Activated CD4-positive, alpha-beta T cell treated with anti-CD3 and anti-CD28 coated beads, Interleukin-2, amount 10 ng/mL, durations not matched to agents 7 days and 5 days (primary cell): ENCODE measurements around the gene LRRC8A. TPM values are rescaled to one million over a fixed set of nuclear protein-coding genes. Genes with fewer than 3 reads are reported as not detected.

Source experiments
- CTCF ChIA-PET: fragments of 350-600 bp; sonication (Branson Sonifier 250); formaldehyde crosslinking; loops from one replicate; lab custom pipeline; 2021; ENCODE audit warnings: antibody characterized with exemption; lab: Charles Lee
- POLR2A ChIA-PET: fragments of 350-600 bp; sonication (Branson Sonifier 250); formaldehyde crosslinking; loops from one replicate; lab custom pipeline; 2021; ENCODE audit warnings: antibody characterized with exemption; lab: Charles Lee
- DNase-seq: peaks from one replicate; pipeline ENCODE4 v3.0.0-alpha.2; 2020
- H3K27ac Mint-ChIP-seq: one replicate; pipeline ENCODE4 v1.8.0; 2021; ENCODE audit warnings: mild to moderate bottlenecking, moderate library complexity, mixed read lengths
- H3K27me3 Mint-ChIP-seq: one replicate; pipeline ENCODE4 v1.8.0; 2021; ENCODE audit warnings: mixed read lengths
- H3K36me3 Mint-ChIP-seq: one replicate; pipeline ENCODE4 v1.8.0; 2021; ENCODE audit warnings: low read depth, mixed read lengths
- H3K4me1 Mint-ChIP-seq: one replicate; pipeline ENCODE4 v1.8.0; 2021; ENCODE audit warnings: mixed read lengths
- H3K4me3 Mint-ChIP-seq: one replicate; pipeline ENCODE4 v1.8.0; 2021; ENCODE audit warnings: mild to moderate bottlenecking, moderate library complexity, mixed read lengths
- H3K9me3 Mint-ChIP-seq: one replicate; pipeline ENCODE4 v1.8.0; 2021; ENCODE audit warnings: mixed read lengths
- total RNA-seq, 2 experiments: library from RNA; stranded (reverse); gene quantifications; one replicate each; pipeline ENCODE4 v1.2.3, GENCODE V29; 2021

LRRC8A gene
- total RNA-seq, 2 experiments from 2014 or later, result 42.4 to 48.0 TPM

- Mint-ChIP-seq H3K36me3 (peaks cover 42% of the 10 kb centered on the region), H3K27me3 (no peaks in the 10 kb centered on the region), H3K27ac (peak overlapping the region; percentile 94), H3K4me3 (peak overlapping the region; percentile 97), H3K4me1 (peaks cover 65% of the 10 kb centered on the region), H3K9me3 (no peaks in the 10 kb centered on the region)
- ChIA-PET CTCF (interaction anchor here (0.5 to 1.3 kb wide), 2 partner anchors 45 to 82 kb away, joined by 3 to 5 read pairs; no protein-coding TSS in a partner anchor), POLR2A (interaction anchor here (0.9 kb wide), 1 partner anchor 8 kb away, joined by 3 read pairs; no protein-coding TSS in a partner anchor)
- DNase-seq, result peak; percentile 27
Measured at GRCh38 chr9:128882677-128883603, 1.0 kb downstream of the LRRC8A start.

GRCh38 chr9:128884164-128884563 is 2.2 kb downstream of the LRRC8A start:
- no peak for DNase-seq
- peak overlapping the region; percentile 46 for H3K27ac Mint-ChIP-seq
- ChIA-PET CTCF (interaction anchor here (1.0 kb wide), 1 partner anchor 66 kb away, joined by 3 read pairs; the partner anchor contains the start of gene ENDOG), POLR2A (no interaction called here)
- H3K36me3 Mint-ChIP-seq, result peaks cover 54% of the 10 kb centered on the region
- no peaks in the 10 kb centered on the region for H3K9me3 Mint-ChIP-seq
- peaks cover 73% of the 10 kb centered on the region for H3K4me1 Mint-ChIP-seq
- no peaks in the 10 kb centered on the region for H3K27me3 Mint-ChIP-seq
- H3K4me3 Mint-ChIP-seq, result peak overlapping the region; percentile 97

- Mint-ChIP-seq H3K27ac (peak overlapping the region; percentile 66), H3K27me3 (no peaks in the 10 kb centered on the region), H3K36me3 (peaks cover 56% of the 10 kb centered on the region), H3K4me3 (peak overlapping the region; percentile 3), H3K4me1 (peaks cover 62% of the 10 kb centered on the region), H3K9me3 (no peaks in the 10 kb centered on the region)
- ChIA-PET POLR2A (interaction anchor here (0.6 kb wide), 1 partner anchor 17 kb away, joined by 3 read pairs; no protein-coding TSS in a partner anchor), CTCF (interaction anchor here (0.9 kb wide), 1 partner anchor 13 kb away, joined by 3 read pairs; no protein-coding TSS in a partner anchor)
- no peak for DNase-seq
Measured at GRCh38 chr9:128885376-128885775, 3.4 kb downstream of the LRRC8A start.

GRCh38 chr9:128885798-128886197 is 3.9 kb downstream of the LRRC8A start:
- Mint-ChIP-seq H3K4me1 (peaks cover 61% of the 10 kb centered on the region), H3K27ac (peak overlapping the region; percentile 66), H3K36me3 (peaks cover 59% of the 10 kb centered on the region), H3K27me3 (no peaks in the 10 kb centered on the region), H3K4me3 (peak overlapping the region; percentile 3), H3K9me3 (no peaks in the 10 kb centered on the region)
- ChIA-PET POLR2A (interaction anchor here (0.6 kb wide), 1 partner anchor 16 kb away, joined by 3 read pairs; no protein-coding TSS in a partner anchor), CTCF (no interaction called here)
- no peak for DNase-seq

GRCh38 chr9:128886211-128886891 is 4.4 kb downstream of the LRRC8A start:
- Mint-ChIP-seq H3K36me3 (peaks cover 60% of the 10 kb centered on the region), H3K9me3 (no peaks in the 10 kb centered on the region), H3K27me3 (no peaks in the 10 kb centered on the region), H3K27ac (peak overlapping the region; percentile 31), H3K4me3 (no peak overlapping the region), H3K4me1 (peaks cover 61% of the 10 kb centered on the region)
- ChIA-PET CTCF (interaction anchor here (0.5 kb wide), 1 partner anchor 38 kb away, joined by 3 read pairs; no protein-coding TSS in a partner anchor), POLR2A (no interaction called here)
- no peak for DNase-seq

GRCh38 chr9:128887049-128887448 is 5.1 kb downstream of the LRRC8A start:
- no peak overlapping the region for H3K4me3 Mint-ChIP-seq
- H3K27ac Mint-ChIP-seq, result no peak overlapping the region
- peaks cover 59% of the 10 kb centered on the region for H3K36me3 Mint-ChIP-seq
- H3K27me3 Mint-ChIP-seq, result no peaks in the 10 kb centered on the region
- POLR2A ChIA-PET, result no interaction called here
- DNase-seq, result no peak
- H3K9me3 Mint-ChIP-seq, result no peaks in the 10 kb centered on the region
- H3K4me1 Mint-ChIP-seq, result peaks cover 68% of the 10 kb centered on the region
- CTCF ChIA-PET, result interaction anchor here (0.5 to 2.9 kb wide), 2 partner anchors 11 to 37 kb away, joined by 3 to 12 read pairs; no protein-coding TSS in a partner anchor

GRCh38 chr9:128887914-128888350 is 6.0 kb downstream of the LRRC8A start:
- POLR2A ChIA-PET, result interaction anchor here (0.6 kb wide), 1 partner anchor 37 kb away, joined by 4 read pairs; no protein-coding TSS in a partner anchor
- Mint-ChIP-seq H3K9me3 (no peaks in the 10 kb centered on the region), H3K27ac (no peak overlapping the region), H3K4me3 (no peak overlapping the region), H3K36me3 (peaks cover 54% of the 10 kb centered on the region), H3K27me3 (no peaks in the 10 kb centered on the region), H3K4me1 (peaks cover 71% of the 10 kb centered on the region)
- CTCF ChIA-PET, result interaction anchor here (1.1 to 2.9 kb wide), 4 partner anchors 10 to 70 kb away, joined by 4 to 12 read pairs (median 4); partner anchors contain the start of gene ENDOG
- no peak for DNase-seq

- DNase-seq, result no peak
- POLR2A ChIA-PET, result interaction anchor here (0.9 kb wide), 1 partner anchor 9 kb away, joined by 3 read pairs; no protein-coding TSS in a partner anchor
- H3K9me3 Mint-ChIP-seq, result no peaks in the 10 kb centered on the region
- peaks cover 50% of the 10 kb centered on the region for H3K36me3 Mint-ChIP-seq
- peak overlapping the region; percentile 76 for H3K27ac Mint-ChIP-seq
- peaks cover 68% of the 10 kb centered on the region for H3K4me1 Mint-ChIP-seq
- no peak overlapping the region for H3K4me3 Mint-ChIP-seq
- no peaks in the 10 kb centered on the region for H3K27me3 Mint-ChIP-seq
- CTCF ChIA-PET, result interaction anchor here (0.5 to 1.5 kb wide), 5 partner anchors 10 to 1574 kb away, joined by 3 to 4 read pairs (median 3); partner anchors contain the start of genes KYAT1 and LRRC8A
Measured at GRCh38 chr9:128891321-128892220, 9.6 kb downstream of the LRRC8A start.

- ChIA-PET CTCF (interaction anchor here (1.4 kb wide), 1 partner anchor 36 kb away, joined by 4 read pairs; no protein-coding TSS in a partner anchor), POLR2A (no interaction called here)
- no peak overlapping the region for H3K4me3 Mint-ChIP-seq
- no peak for DNase-seq
- peaks cover 68% of the 10 kb centered on the region for H3K4me1 Mint-ChIP-seq
- peaks cover 53% of the 10 kb centered on the region for H3K36me3 Mint-ChIP-seq
- H3K9me3 Mint-ChIP-seq, result no peaks in the 10 kb centered on the region
- peak overlapping the region; percentile 81 for H3K27ac Mint-ChIP-seq
- no peaks in the 10 kb centered on the region for H3K27me3 Mint-ChIP-seq
Measured at GRCh38 chr9:128892221-128892921, 10.4 kb downstream of the LRRC8A start.

GRCh38 chr9:128893354-128893753 is 11.4 kb downstream of the LRRC8A start:
- no peak for DNase-seq
- Mint-ChIP-seq H3K4me1 (peaks cover 70% of the 10 kb centered on the region), H3K9me3 (no peaks in the 10 kb centered on the region), H3K27me3 (no peaks in the 10 kb centered on the region), H3K4me3 (no peak overlapping the region), H3K36me3 (peaks cover 52% of the 10 kb centered on the region), H3K27ac (peak overlapping the region; percentile 81)
- ChIA-PET POLR2A (no interaction called here), CTCF (no interaction called here)

- ChIA-PET POLR2A (interaction anchor here (0.6 kb wide), 1 partner anchor 210 kb away, joined by 3 read pairs; no protein-coding TSS in a partner anchor), CTCF (interaction anchor here (1.5 kb wide), 1 partner anchor 14 kb away, joined by 5 read pairs; no protein-coding TSS in a partner anchor)
- no peak overlapping the region for H3K4me3 Mint-ChIP-seq
- H3K36me3 Mint-ChIP-seq, result peaks cover 53% of the 10 kb centered on the region
- H3K27me3 Mint-ChIP-seq, result no peaks in the 10 kb centered on the region
- DNase-seq, result peak; percentile 39
- peaks cover 76% of the 10 kb centered on the region for H3K4me1 Mint-ChIP-seq
- H3K27ac Mint-ChIP-seq, result peak overlapping the region; percentile 84
- no peaks in the 10 kb centered on the region for H3K9me3 Mint-ChIP-seq
Measured at GRCh38 chr9:128894764-128895163, 12.8 kb downstream of the LRRC8A start.
